ENCODE measurements around the gene YARS2.

The YARS2 gene

GRCh38 chr12:32755654-32756475, at the start of gene YARS2:
YARS2 (minus strand) TSS chr12:32755897; CDS start chr12:32755874, 23 bp downstream.
- peaks cover 20% of the 10 kb centered on the region for H3K4me1 ChIP-seq (ENCODE audit: insufficient read depth, low read length)
- H3K9ac ChIP-seq (ENCODE audit: low read length): peak within 1 kb of the TSS; percentile 52
- H3K4me3 ChIP-seq (ENCODE audit: low read depth in 1 of 2, low read length in 2 of 2): peak within 1 kb of the TSS; percentile 49 to 99
- H3K9me3 ChIP-seq (ENCODE audit: low read length): no peaks in the 10 kb centered on the region
- H3K36me3 ChIP-seq (ENCODE audit: insufficient read depth, low read length): peaks cover 28% of the 10 kb centered on the region
- no peaks in the 10 kb centered on the region for H3K27me3 ChIP-seq (ENCODE audit: control insufficient read depth in 1 of 2, insufficient read depth in 2 of 2, low read length in 2 of 2)
- peak within 1 kb of the TSS; percentile 62 for H3K27ac ChIP-seq (ENCODE audit: low read depth, low read length)

- no peak overlapping the region for H3K4me3 ChIP-seq (ENCODE audit: low read depth in 1 of 2, low read length in 2 of 2)
- H3K36me3 ChIP-seq (ENCODE audit: insufficient read depth, low read length): no peaks in the 10 kb centered on the region
- H3K27ac ChIP-seq (ENCODE audit: low read depth, low read length): no peak overlapping the region
- no peaks in the 10 kb centered on the region for H3K4me1 ChIP-seq (ENCODE audit: insufficient read depth, low read length)
- H3K27me3 ChIP-seq (ENCODE audit: control insufficient read depth in 1 of 2, insufficient read depth in 2 of 2, low read length in 2 of 2): no peaks in the 10 kb centered on the region
- no peak overlapping the region for H3K9ac ChIP-seq (ENCODE audit: low read length)
- no peaks in the 10 kb centered on the region for H3K9me3 ChIP-seq (ENCODE audit: low read length)
These were observed 48.6 kb upstream of the YARS2 start for GRCh38 chr12:32804301-32804700.

- no peaks in the 10 kb centered on the region for H3K4me1 ChIP-seq (ENCODE audit: insufficient read depth, low read length)
- no peaks in the 10 kb centered on the region for H3K36me3 ChIP-seq (ENCODE audit: insufficient read depth, low read length)
- no peak overlapping the region for H3K9ac ChIP-seq (ENCODE audit: low read length)
- no peaks in the 10 kb centered on the region for H3K27me3 ChIP-seq (ENCODE audit: control insufficient read depth in 1 of 2, insufficient read depth in 2 of 2, low read length in 2 of 2)
- no peak overlapping the region for H3K4me3 ChIP-seq (ENCODE audit: low read depth in 1 of 2, low read length in 2 of 2)
- no peaks in the 10 kb centered on the region for H3K9me3 ChIP-seq (ENCODE audit: low read length)
- H3K27ac ChIP-seq (ENCODE audit: low read depth, low read length): no peak overlapping the region
These were observed 45.7 kb upstream of the YARS2 start for GRCh38 chr12:32801269-32801980.

- Histone ChIP-seq H3K36me3 (ENCODE audit: insufficient read depth, low read length) (no peaks in the 10 kb centered on the region), H3K9me3 (ENCODE audit: low read length) (no peaks in the 10 kb centered on the region), H3K27ac (ENCODE audit: low read depth, low read length) (no peak overlapping the region), H3K9ac (ENCODE audit: low read length) (no peak overlapping the region), H3K27me3 (ENCODE audit: control insufficient read depth in 1 of 2, insufficient read depth in 2 of 2, low read length in 2 of 2) (no peaks in the 10 kb centered on the region), H3K4me1 (ENCODE audit: insufficient read depth, low read length) (no peaks in the 10 kb centered on the region), H3K4me3 (ENCODE audit: low read depth in 1 of 2, low read length in 2 of 2) (no peak overlapping the region)
These were observed 38.6 kb upstream of the YARS2 start for GRCh38 chr12:32794281-32794680.

GRCh38 chr12:32789916-32790315, 34.2 kb upstream of the YARS2 start:
- Histone ChIP-seq H3K4me1 (ENCODE audit: insufficient read depth, low read length) (no peaks in the 10 kb centered on the region), H3K27me3 (ENCODE audit: control insufficient read depth in 1 of 2, insufficient read depth in 2 of 2, low read length in 2 of 2) (no peaks in the 10 kb centered on the region), H3K9ac (ENCODE audit: low read length) (no peak overlapping the region), H3K36me3 (ENCODE audit: insufficient read depth, low read length) (no peaks in the 10 kb centered on the region), H3K4me3 (ENCODE audit: low read depth in 1 of 2, low read length in 2 of 2) (no peak overlapping the region), H3K9me3 (ENCODE audit: low read length) (no peaks in the 10 kb centered on the region), H3K27ac (ENCODE audit: low read depth, low read length) (no peak overlapping the region)

- H3K27ac ChIP-seq (ENCODE audit: low read depth, low read length): no peak overlapping the region
- no peaks in the 10 kb centered on the region for H3K27me3 ChIP-seq (ENCODE audit: control insufficient read depth in 1 of 2, insufficient read depth in 2 of 2, low read length in 2 of 2)
- no peak overlapping the region for H3K4me3 ChIP-seq (ENCODE audit: low read depth in 1 of 2, low read length in 2 of 2)
- no peak overlapping the region for H3K9ac ChIP-seq (ENCODE audit: low read length)
- H3K36me3 ChIP-seq (ENCODE audit: insufficient read depth, low read length): no peaks in the 10 kb centered on the region
- H3K9me3 ChIP-seq (ENCODE audit: low read length): no peaks in the 10 kb centered on the region
- no peaks in the 10 kb centered on the region for H3K4me1 ChIP-seq (ENCODE audit: insufficient read depth, low read length)
These were observed 33.7 kb upstream of the YARS2 start for GRCh38 chr12:32789446-32789845.

- H3K9me3 ChIP-seq (ENCODE audit: low read length): no peaks in the 10 kb centered on the region
- H3K27ac ChIP-seq (ENCODE audit: low read depth, low read length): no peak overlapping the region
- H3K4me3 ChIP-seq (ENCODE audit: low read depth in 1 of 2, low read length in 2 of 2): no peak overlapping the region
- no peaks in the 10 kb centered on the region for H3K4me1 ChIP-seq (ENCODE audit: insufficient read depth, low read length)
- H3K9ac ChIP-seq (ENCODE audit: low read length): no peak overlapping the region
- no peaks in the 10 kb centered on the region for H3K27me3 ChIP-seq (ENCODE audit: control insufficient read depth in 1 of 2, insufficient read depth in 2 of 2, low read length in 2 of 2)
- H3K36me3 ChIP-seq (ENCODE audit: insufficient read depth, low read length): no peaks in the 10 kb centered on the region
These were observed 32.7 kb upstream of the YARS2 start for GRCh38 chr12:32788405-32788804.

- Histone ChIP-seq H3K9me3 (ENCODE audit: low read length) (no peaks in the 10 kb centered on the region), H3K36me3 (ENCODE audit: insufficient read depth, low read length) (no peaks in the 10 kb centered on the region), H3K4me1 (ENCODE audit: insufficient read depth, low read length) (no peaks in the 10 kb centered on the region), H3K27ac (ENCODE audit: low read depth, low read length) (no peak overlapping the region), H3K4me3 (ENCODE audit: low read depth in 1 of 2, low read length in 2 of 2) (no peak overlapping the region), H3K27me3 (ENCODE audit: control insufficient read depth in 1 of 2, insufficient read depth in 2 of 2, low read length in 2 of 2) (no peaks in the 10 kb centered on the region), H3K9ac (ENCODE audit: low read length) (no peak overlapping the region)
These were observed 29.9 kb upstream of the YARS2 start for GRCh38 chr12:32785557-32785956.

- no peaks in the 10 kb centered on the region for H3K27me3 ChIP-seq (ENCODE audit: control insufficient read depth in 1 of 2, insufficient read depth in 2 of 2, low read length in 2 of 2)
- no peaks in the 10 kb centered on the region for H3K36me3 ChIP-seq (ENCODE audit: insufficient read depth, low read length)
- no peak overlapping the region for H3K27ac ChIP-seq (ENCODE audit: low read depth, low read length)
- no peak overlapping the region for H3K9ac ChIP-seq (ENCODE audit: low read length)
- H3K9me3 ChIP-seq (ENCODE audit: low read length): no peaks in the 10 kb centered on the region
- no peaks in the 10 kb centered on the region for H3K4me1 ChIP-seq (ENCODE audit: insufficient read depth, low read length)
- no peak overlapping the region for H3K4me3 ChIP-seq (ENCODE audit: low read depth in 1 of 2, low read length in 2 of 2)
These were observed 27.3 kb upstream of the YARS2 start for GRCh38 chr12:32783029-32783428.

GRCh38 chr12:32780071-32780470, 24.4 kb upstream of the YARS2 start:
- no peaks in the 10 kb centered on the region for H3K36me3 ChIP-seq (ENCODE audit: insufficient read depth, low read length)
- no peaks in the 10 kb centered on the region for H3K27me3 ChIP-seq (ENCODE audit: control insufficient read depth in 1 of 2, insufficient read depth in 2 of 2, low read length in 2 of 2)
- no peaks in the 10 kb centered on the region for H3K9me3 ChIP-seq (ENCODE audit: low read length)
- no peak overlapping the region for H3K27ac ChIP-seq (ENCODE audit: low read depth, low read length)
- no peak overlapping the region for H3K9ac ChIP-seq (ENCODE audit: low read length)
- no peaks in the 10 kb centered on the region for H3K4me1 ChIP-seq (ENCODE audit: insufficient read depth, low read length)
- no peak overlapping the region for H3K4me3 ChIP-seq (ENCODE audit: low read depth in 1 of 2, low read length in 2 of 2)

- Histone ChIP-seq H3K4me1 (ENCODE audit: insufficient read depth, low read length) (no peaks in the 10 kb centered on the region), H3K9ac (ENCODE audit: low read length) (no peak overlapping the region), H3K4me3 (ENCODE audit: low read depth in 1 of 2, low read length in 2 of 2) (no peak overlapping the region), H3K27ac (ENCODE audit: low read depth, low read length) (no peak overlapping the region), H3K9me3 (ENCODE audit: low read length) (no peaks in the 10 kb centered on the region), H3K36me3 (ENCODE audit: insufficient read depth, low read length) (no peaks in the 10 kb centered on the region), H3K27me3 (ENCODE audit: control insufficient read depth in 1 of 2, insufficient read depth in 2 of 2, low read length in 2 of 2) (no peaks in the 10 kb centered on the region)
These were observed 22.0 kb upstream of the YARS2 start for GRCh38 chr12:32777691-32778175.

Data from muscle layer of colon (tissue), 2 donors.